Measurements from ENCODE around the gene PRAMEF12. TPM values are rescaled to one million over a fixed set of nuclear protein-coding genes. Genes with fewer than 3 reads are reported as not detected.
A peak's percentile ranks its signal among the peaks of the same experiment; 100 is the strongest.

PRAMEF12 gene
- total RNA-seq, 1 experiment from 2014 or later, result not detected

DNA sequence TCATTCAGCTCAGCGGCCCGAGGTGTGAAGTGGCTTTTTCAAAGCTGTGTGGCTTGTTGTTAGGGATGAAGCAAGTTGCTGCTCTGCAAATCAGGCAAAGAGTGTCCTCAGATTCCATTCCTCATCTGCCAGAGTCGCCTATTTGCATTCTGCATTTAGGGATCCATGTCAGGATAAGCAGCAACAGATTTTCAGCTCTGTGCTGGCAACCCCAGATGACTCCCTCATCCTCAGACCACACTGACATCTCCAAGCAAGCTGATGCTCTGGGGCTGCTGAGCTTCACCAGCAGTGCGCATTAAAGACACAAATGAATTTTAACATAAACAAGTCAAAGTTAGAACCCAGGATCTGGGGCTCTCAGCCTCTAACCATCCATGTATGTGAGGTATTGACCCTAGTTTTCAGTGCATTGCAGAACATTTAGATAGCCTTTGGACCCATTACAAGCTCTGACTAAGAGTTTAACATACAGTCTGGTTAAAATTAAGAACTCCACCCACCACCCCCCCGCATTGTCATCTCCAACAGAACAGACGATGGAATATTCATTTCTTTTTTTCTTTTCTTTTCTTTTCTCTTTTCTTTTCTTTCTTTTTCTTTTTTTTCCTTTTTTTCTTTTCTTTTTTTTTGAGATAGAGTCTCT, 16.6 kb upstream of the PRAMEF12 start:
- DNase-seq (ENCODE audit: low spot score), result no peak
- TF ChIP-seq, protein P1, sequence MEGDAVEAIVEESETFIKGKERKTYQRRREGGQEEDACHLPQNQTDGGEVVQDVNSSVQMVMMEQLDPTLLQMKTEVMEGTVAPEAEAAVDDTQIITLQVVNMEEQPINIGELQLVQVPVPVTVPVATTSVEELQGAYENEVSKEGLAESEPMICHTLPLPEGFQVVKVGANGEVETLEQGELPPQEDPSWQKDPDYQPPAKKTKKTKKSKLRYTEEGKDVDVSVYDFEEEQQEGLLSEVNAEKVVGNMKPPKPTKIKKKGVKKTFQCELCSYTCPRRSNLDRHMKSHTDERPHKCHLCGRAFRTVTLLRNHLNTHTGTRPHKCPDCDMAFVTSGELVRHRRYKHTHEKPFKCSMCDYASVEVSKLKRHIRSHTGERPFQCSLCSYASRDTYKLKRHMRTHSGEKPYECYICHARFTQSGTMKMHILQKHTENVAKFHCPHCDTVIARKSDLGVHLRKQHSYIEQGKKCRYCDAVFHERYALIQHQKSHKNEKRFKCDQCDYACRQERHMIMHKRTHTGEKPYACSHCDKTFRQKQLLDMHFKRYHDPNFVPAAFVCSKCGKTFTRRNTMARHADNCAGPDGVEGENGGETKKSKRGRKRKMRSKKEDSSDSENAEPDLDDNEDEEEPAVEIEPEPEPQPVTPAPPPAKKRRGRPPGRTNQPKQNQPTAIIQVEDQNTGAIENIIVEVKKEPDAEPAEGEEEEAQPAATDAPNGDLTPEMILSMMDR (conservative IDR thresholded peaks at IDR 0.05; ENCODE audit: low read depth, low read length), result no peak
- TF ChIP-seq EZH2 (IDR thresholded peaks at IDR 0.05; ENCODE audit: borderline replicate concordance, low read depth, low read length, poor library complexity, severe bottlenecking), result no peak
- intact Hi-C loops (cut with micrococcal nuclease; ENCODE audit: unreplicated experiment), result no loop called here
- peaks cover 12% of the 10 kb centered on the region for H3K27me3 ChIP-seq (replicated peaks; ENCODE audit: insufficient read depth, low read depth, low read length, poor library complexity)
- no peak overlapping the region for H3K4me3 ChIP-seq (ENCODE audit: low read depth, low read length, poor library complexity, severe bottlenecking)
- ChIA-PET POLR2A (ENCODE audit: low non-redundant PET) (no interaction called here), CTCF (no interaction called here)
- H3K4me1 ChIP-seq (ENCODE audit: insufficient read depth, low read length, poor library complexity, severe bottlenecking), result no peaks in the 10 kb centered on the region
- no peaks in the 10 kb centered on the region for H3K9me3 ChIP-seq (ENCODE audit: low read depth, low read length, poor library complexity, severe bottlenecking)
- no peak overlapping the region for H3K27ac ChIP-seq (ENCODE audit: low read depth, low read length, poor library complexity, severe bottlenecking)
- H3K36me3 ChIP-seq (ENCODE audit: insufficient read depth, low read length, poor library complexity, severe bottlenecking), result no peaks in the 10 kb centered on the region
- BruUV-seq (replicated peaks), result no TSS peak

DNA sequence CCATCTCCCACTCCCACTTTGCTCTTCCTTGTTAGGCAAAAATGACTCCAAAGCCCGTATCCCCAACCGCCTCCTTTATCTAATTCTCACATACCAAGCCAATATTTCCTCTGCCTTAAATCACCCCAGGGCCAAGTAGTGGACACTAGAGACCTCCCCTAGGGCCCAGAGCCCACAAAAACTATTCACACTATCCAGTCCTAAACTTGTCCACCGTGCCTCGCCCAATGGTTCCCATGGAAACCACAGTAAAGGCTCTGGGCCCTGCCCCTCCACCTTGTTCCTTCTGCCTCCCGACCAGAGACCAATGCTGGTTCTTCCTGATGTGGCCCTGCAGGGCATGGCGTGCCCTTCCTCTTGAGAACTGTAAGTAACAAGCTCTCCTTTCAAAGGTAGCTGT, 15.7 kb upstream of the PRAMEF12 start:
- Histone ChIP-seq H3K4me1 (ENCODE audit: insufficient read depth, low read length, poor library complexity, severe bottlenecking) (no peaks in the 10 kb centered on the region), H3K27ac (ENCODE audit: low read depth, low read length, poor library complexity, severe bottlenecking) (no peak overlapping the region), H3K36me3 (ENCODE audit: insufficient read depth, low read length, poor library complexity, severe bottlenecking) (no peaks in the 10 kb centered on the region), H3K27me3 (replicated peaks; ENCODE audit: insufficient read depth, low read depth, low read length, poor library complexity) (peaks cover 11% of the 10 kb centered on the region), H3K4me3 (ENCODE audit: low read depth, low read length, poor library complexity, severe bottlenecking) (no peak overlapping the region), H3K9me3 (ENCODE audit: low read depth, low read length, poor library complexity, severe bottlenecking) (no peaks in the 10 kb centered on the region)
- no TSS peak for BruUV-seq (replicated peaks)
- POLR2A ChIA-PET (ENCODE audit: low non-redundant PET), result no interaction called here
- CTCF ChIA-PET, result no interaction called here
- intact Hi-C loops (cut with micrococcal nuclease; ENCODE audit: unreplicated experiment), result no loop called here
- no peak for DNase-seq (ENCODE audit: low spot score)
- TF ChIP-seq, protein P1 (conservative IDR thresholded peaks at IDR 0.05; ENCODE audit: low read depth, low read length), result no peak
- TF ChIP-seq EZH2 (IDR thresholded peaks at IDR 0.05; ENCODE audit: borderline replicate concordance, low read depth, low read length, poor library complexity, severe bottlenecking), result no peak

DNA sequence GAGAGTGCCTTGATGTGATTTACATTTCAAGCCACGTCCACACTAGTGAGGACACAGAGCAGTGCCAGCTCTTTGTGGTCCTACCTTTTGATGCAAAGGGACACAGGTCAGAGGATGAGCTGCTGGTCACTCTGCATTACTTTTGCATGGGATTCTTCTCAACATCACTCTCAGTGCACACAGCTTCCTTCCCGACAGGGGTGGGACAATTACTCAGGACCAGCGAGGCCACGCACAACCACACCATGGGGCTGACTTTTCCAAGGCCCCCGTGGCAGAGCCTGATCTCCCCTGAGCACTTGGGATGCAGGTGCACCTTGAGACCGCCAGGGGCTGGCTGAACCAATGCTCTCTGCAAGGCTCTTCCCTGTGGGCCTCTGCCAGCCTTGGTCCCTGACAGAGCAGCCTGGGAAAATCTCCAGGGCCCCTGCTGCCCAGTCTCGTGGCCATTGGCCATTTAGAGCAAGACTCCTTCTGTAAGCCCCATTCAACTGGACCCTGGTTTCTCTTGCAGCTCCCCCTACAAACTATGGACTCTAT, 13.2 kb upstream of the PRAMEF12 start:
- Histone ChIP-seq H3K36me3 (ENCODE audit: insufficient read depth, low read length, poor library complexity, severe bottlenecking) (no peaks in the 10 kb centered on the region), H3K27me3 (replicated peaks; ENCODE audit: insufficient read depth, low read depth, low read length, poor library complexity) (peaks cover 9% of the 10 kb centered on the region), H3K9me3 (ENCODE audit: low read depth, low read length, poor library complexity, severe bottlenecking) (no peaks in the 10 kb centered on the region), H3K4me1 (ENCODE audit: insufficient read depth, low read length, poor library complexity, severe bottlenecking) (no peaks in the 10 kb centered on the region), H3K27ac (ENCODE audit: low read depth, low read length, poor library complexity, severe bottlenecking) (no peak overlapping the region), H3K4me3 (ENCODE audit: low read depth, low read length, poor library complexity, severe bottlenecking) (no peak overlapping the region)
- no TSS peak for BruUV-seq (replicated peaks)
- intact Hi-C loops (cut with micrococcal nuclease; ENCODE audit: unreplicated experiment), result no loop called here
- ChIA-PET CTCF (no interaction called here), POLR2A (ENCODE audit: low non-redundant PET) (no interaction called here)
- no peak for TF ChIP-seq EZH2 (IDR thresholded peaks at IDR 0.05; ENCODE audit: borderline replicate concordance, low read depth, low read length, poor library complexity, severe bottlenecking)
- TF ChIP-seq, protein P1 (conservative IDR thresholded peaks at IDR 0.05; ENCODE audit: low read depth, low read length), result 0 out of 2 replicates have a peak, but pooled peaks have one; percentile 12
- DNase-seq (ENCODE audit: low spot score), result no peak

Data from A673 (cell line).